Transverse colon (tissue), 4 donors: ENCODE measurements around the gene NRXN2.

Experiments used
- EP300 ChIP-seq: sonication (generic); formaldehyde crosslinking; IDR thresholded peaks from one replicate; pipeline ENCODE4 v1.6.1; 2017; ENCODE audit warnings: antibody characterized with exemption, low read depth
- POLR2A ChIP-seq: fragments of 450-650 bp; IDR thresholded peaks from one replicate; pipeline ENCODE4 v1.6.1; 2016; ENCODE audit warnings: antibody characterized with exemption, mild to moderate bottlenecking, moderate library complexity
- POLR2AphosphoS5 ChIP-seq, 3 donors: sonication (generic); formaldehyde crosslinking; IDR thresholded peaks; one replicate each; pipeline ENCODE4 v1.6.1; 2016; ENCODE audit warnings: antibody characterized with exemption in 3 of 3
- TF ChIP-seq, protein P1 (sequence below), 5 experiments: fragments of 200-600 bp in 3 of 5; fragments of 450-650 bp in 2 of 5; sonication (generic) in 3 of 5; IDR thresholded peaks; 1 replicate in 2 of 5; 2 replicates in 3 of 5; pipeline ENCODE4 v1.5.1; 2016 to 2017; ENCODE audit warnings: antibody characterized with exemption in 5 of 5, inconsistent platforms in 3 of 5, mild to moderate bottlenecking in 2 of 5, moderate library complexity in 1 of 5

- TF ChIP-seq, protein P1, sequence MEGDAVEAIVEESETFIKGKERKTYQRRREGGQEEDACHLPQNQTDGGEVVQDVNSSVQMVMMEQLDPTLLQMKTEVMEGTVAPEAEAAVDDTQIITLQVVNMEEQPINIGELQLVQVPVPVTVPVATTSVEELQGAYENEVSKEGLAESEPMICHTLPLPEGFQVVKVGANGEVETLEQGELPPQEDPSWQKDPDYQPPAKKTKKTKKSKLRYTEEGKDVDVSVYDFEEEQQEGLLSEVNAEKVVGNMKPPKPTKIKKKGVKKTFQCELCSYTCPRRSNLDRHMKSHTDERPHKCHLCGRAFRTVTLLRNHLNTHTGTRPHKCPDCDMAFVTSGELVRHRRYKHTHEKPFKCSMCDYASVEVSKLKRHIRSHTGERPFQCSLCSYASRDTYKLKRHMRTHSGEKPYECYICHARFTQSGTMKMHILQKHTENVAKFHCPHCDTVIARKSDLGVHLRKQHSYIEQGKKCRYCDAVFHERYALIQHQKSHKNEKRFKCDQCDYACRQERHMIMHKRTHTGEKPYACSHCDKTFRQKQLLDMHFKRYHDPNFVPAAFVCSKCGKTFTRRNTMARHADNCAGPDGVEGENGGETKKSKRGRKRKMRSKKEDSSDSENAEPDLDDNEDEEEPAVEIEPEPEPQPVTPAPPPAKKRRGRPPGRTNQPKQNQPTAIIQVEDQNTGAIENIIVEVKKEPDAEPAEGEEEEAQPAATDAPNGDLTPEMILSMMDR (IDR thresholded peaks at IDR 0.05) = no peak
- no peak for TF ChIP-seq POLR2A
- no peak for TF ChIP-seq EP300
- no peak for TF ChIP-seq POLR2AphosphoS5 (IDR thresholded peaks at IDR 0.05)
Observed at GRCh38 chr11:64677441-64678023, 45.5 kb downstream of the NRXN2 start.
